A204.1 (cell line): ENCODE data around the gene ZEB2.
"Not testable (repeated sequence)": the region's sequence is repeated elsewhere in the genome, so short reads cannot be mapped to it uniquely, and the experiment has no call there.

Source experiments
- FAIRE-seq: peaks from 2 replicates; lab custom pipeline; 2012; peaks lifted over from hg19 to GRCh38; lab: Jason Lieb, UNC

Gene ZEB2

DNA sequence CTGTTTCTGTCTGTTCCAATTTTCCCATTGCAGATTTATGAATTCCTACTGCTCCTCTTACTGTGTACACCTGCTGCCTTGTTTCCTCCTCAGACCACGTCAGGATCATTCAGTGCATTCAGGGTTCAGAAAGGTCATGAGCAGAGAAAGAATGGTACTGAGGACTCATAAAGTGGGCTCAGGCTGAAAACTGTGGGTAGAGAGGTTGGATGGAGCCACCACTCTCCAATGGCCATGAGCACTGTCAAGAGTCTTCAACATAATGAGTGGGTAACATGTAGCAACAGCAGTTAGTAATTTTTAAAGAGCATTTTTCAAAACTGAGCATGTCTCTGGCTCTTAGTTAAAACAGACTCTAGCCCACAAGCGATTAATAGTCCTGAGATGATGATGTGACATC lies 138.2 kb downstream of the ZEB2 start:
- no peak for FAIRE-seq

DNA sequence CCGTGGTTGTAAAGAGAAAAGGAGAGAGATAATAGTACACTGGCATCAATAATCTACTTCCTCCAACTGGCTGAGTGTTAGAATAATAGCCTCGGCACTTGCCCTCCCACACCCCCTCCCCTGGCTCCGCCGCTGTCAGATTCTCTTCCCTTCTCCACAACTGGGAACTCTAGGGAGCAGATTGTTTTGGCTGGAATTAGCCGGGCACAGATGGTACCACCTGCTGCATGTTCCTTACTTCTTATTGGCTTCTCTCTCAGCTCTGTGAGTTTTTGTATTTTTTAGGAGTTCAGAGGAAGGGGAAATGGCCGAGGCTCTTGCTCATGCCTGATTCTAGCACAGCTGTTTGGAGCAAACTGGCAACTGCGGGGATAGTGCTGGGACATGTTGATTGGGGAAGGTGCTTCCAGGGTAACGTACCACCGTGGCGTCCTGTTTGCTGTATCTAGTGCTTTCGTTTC lies 140.0 kb downstream of the ZEB2 start:
- FAIRE-seq: no peak

DNA sequence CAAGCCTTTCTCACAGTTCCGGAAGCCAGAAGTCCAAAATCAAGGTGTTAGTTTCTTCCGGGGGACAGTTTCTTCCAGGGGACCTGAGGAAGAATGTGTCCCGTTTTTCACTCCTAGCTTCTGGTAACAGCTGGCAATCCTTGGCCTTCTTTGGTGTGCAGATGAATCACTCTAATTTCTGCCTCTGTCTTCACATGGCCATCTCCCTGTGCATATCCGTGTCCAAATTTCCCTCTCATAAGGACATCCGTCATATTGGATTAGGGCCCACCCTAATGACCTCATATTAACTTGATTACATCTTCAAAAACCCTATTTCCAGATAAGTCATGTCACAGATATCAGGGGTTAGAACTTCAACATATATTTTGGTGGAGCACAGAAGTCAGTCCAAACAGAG lies 141.4 kb downstream of the ZEB2 start:
- FAIRE-seq: no peak

DNA sequence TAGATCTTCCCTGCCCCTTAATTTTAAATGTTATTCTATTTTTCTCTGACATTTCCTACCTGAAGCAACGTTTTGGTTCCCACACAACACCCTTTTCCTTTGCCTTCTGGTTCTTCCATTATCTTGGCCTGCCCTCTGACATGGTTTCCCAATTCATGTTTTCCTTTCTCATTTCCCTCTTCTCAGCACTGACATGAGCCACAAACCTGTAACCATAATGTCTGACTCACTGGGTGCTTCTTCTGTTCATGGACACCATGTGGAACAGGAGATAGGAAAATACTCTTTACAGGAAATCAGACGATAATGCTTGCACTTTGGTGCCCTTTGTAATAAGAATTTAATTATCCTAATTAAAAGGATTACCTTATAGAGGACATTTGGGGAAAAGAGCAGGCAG lies 142.0 kb downstream of the ZEB2 start:
- no peak for FAIRE-seq

DNA sequence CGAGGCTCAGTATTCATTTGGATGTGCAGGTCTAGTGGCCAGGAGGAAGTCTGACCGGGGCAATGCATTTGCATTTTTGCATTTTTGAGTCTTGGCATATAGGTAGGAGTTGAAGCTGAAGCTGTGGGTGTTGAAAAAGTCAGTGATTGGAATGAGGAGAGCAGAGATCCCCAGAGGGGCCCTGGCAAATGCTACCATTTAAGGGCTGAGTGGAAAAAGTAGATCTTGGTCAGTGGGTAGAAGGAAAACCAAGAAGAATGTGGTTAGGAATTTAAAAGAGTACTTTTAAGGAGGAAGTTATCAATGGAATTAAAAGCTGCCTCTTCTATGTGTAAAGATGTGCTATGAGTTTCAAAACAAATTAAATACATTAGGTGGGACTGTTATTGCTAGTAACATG lies 143.0 kb downstream of the ZEB2 start:
- no peak for FAIRE-seq

DNA sequence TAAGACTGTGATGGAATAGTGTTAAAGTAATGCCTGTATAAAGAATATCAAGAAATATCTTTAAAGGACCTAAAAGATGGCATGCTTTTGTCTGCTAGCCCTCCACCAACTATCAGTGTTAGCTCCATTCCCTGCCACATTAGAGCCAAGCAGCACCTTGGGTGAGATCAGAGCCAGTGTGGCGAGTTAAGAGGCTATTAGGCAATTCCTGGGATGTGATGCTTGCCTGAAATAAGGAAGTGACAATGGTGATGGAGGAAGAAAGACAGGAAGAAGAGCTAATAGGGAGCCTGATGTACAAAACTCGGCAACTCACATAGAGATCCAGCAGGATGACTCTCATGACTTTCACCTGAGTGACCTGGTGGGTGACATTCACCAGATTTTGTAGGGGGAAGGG lies 143.5 kb downstream of the ZEB2 start:
- no peak for FAIRE-seq

DNA sequence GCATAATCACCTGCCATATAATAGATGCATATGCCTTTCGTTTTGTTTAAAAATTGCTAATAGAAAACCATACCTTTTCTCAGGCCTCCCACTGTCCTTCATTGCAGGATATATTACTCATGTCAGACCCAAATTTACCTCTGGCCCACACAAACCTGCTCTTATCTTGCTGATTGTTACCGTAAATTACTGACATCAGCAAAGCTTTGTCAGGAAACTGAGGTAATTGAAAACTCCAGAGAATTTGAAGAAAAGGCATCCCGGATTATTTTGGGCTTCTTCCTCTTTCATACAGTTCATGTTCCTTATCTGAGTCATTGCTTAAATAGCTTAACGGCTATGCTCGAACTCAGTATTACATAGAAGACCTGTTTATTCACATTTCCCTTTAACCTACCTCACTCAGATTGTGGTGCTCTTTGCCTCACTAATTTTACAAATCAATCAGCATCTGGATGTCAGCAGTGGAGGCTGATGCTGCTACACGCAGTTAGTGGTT lies 145.7 kb downstream of the ZEB2 start:
- FAIRE-seq: no peak

DNA sequence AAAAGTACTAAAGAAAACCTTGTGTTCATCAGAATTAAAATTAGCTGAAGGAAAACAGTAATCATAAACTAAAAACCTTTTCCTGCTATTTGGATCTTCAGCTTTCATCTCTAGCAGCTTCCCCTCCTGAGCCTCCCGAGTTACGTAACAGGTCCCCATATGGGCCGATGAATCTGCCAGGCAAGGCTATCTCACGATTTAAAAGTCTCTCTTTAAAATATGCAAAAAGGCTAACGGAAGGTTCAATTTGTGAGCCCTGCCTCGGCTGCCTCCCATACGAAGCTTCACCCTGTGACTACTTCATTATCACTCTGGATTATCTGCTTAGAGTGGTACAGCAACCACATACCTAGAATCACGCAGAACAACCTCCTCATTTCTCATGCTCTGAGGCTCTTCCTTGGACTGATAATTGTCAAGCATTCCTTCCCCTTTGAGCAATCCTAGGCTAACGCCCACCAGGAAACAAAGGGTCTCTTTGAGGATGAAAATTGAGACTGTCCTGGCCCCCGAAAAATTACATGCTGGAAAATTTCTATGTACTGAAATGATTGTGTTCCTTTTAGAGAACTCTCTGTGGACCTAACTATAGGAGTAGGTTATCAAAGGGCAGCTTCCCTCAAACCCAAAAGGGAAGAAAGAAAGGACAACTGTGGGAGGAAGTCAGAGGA lies 147.4 kb downstream of the ZEB2 start:
- FAIRE-seq: no peak

DNA sequence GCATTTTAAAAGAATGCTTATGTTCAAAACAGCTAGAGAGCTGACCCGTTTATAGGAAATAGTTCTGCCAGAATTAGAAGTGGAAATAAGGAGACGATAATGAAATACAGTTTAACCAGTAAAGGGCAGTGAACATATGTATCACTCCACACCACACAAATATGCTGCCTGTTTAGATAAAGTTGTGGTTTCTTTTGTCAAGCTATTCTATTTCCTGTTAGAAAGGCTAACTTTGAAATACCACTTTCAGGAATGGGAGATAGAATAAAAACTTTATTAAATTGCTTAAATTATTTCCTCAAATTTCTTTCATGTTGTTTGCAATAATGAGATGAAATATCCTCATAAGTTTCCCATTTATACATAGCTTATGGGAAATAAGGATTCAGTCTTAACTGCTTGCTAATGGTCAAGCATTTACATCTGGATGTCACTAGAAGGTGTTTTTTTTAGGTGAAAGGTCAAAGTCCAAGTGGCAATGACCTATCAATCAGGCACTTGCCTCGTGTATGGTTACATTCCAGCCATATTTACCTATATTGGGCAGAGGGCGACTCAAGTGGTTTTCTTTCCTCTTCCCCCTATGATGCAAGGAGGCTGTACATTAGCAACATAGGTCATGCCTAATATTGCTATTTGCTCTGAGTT lies 148.9 kb downstream of the ZEB2 start:
- no peak for FAIRE-seq

DNA sequence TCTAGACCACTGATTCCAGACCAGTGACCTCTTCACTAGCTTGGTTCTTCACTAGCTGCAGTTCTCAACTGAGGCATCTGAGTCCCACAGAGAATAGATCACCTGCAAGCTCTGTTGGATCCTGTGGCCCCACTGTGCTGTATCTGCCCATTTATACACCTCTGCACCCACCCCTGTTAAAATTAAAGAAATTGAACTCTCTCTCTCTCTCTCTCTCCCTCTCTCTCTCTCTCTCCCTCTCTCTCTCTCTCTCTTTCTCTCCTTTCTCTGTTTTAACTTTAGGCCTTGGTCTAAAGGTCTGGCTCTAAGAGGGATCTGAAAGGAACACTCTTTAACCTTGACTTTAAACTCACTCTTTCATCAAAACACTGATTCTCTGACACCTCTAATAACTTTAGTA lies 150.5 kb downstream of the ZEB2 start:
- FAIRE-seq: no peak

DNA sequence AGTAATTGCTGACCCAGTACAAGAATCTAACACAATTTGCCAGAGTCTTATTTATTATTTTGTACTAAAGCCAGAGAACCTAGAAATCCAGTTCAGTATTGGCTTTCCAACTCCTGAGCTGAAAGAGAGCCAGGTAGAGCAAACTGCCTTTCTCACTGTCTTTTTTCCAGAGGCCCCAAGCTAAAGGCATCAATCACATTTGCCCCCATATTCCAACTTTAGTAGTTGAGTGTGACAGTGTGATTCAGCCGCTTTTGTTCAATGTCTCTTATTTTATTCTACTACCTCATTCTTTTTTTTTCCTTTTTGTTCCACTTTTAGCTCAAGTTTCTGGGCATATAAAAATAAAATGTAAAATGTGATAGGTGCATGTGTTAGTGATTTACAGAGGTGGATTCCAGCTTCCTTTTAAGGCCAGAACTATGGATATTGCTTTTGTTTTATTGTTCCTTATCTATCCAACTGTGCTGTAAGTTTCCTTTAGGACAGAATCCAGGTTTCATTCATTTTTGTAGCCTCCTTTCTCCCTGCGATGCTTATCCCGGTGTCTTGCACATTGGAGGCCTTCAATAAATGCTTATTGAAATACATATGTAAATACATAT lies 153.0 kb downstream of the ZEB2 start:
- FAIRE-seq: no peak

DNA sequence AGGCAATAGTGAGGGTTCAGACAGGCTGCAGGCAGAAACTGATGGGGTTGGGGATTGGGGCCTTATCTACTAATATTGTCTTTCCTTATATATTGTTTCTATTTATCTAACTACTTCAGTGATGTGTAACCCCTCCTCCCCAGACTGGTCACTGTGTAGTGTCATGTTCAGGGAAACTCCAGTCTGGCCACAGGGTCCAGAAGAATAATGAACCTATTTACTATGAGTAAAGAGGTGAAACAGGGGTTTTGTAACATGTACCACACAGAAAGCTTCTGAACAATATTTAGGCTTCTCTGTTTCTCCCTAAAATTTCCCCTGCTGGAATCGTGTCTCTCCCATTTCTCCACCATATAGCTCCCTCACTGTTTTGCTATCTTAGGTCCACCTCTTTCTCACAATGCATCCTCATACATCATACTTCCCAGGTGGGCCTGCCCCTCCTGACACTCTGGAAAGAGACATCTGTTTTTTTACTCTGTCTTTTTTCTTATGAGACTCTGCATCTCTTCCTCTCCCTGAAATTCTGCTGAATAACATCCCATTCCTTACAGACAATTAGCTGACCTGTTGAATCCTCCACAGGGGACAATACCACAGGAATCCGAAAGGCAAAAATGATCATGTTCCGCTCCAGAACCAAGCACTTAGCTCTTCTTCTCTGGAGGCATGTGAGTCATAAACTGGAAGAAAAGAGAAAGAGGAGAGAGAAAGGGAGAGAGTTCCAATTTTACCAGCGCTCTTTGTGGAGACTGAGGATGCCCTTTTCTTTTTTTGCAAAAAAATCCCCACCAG lies 154.8 kb downstream of the ZEB2 start:
- FAIRE-seq: no peak

DNA sequence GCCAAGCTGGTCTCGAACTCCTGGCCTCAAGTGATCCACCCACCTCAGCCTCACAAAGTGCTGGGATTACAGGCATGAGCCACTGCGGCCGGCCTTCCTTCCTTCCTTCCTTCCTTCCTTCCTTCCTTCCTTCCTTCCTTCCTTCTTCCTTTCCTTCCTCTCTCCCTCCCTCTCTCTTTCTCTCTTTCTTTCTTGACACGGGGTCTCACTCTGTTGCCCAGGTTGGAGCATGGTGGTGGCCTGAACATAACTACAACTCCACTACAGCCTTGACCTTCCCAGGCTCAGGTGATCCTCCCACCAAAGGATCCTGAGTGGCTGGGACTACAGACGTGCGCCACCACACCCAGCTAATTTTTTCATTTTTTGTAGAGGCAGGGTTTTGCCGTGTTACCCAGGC lies 155.7 kb downstream of the ZEB2 start:
- not testable (repeated sequence) for FAIRE-seq

DNA sequence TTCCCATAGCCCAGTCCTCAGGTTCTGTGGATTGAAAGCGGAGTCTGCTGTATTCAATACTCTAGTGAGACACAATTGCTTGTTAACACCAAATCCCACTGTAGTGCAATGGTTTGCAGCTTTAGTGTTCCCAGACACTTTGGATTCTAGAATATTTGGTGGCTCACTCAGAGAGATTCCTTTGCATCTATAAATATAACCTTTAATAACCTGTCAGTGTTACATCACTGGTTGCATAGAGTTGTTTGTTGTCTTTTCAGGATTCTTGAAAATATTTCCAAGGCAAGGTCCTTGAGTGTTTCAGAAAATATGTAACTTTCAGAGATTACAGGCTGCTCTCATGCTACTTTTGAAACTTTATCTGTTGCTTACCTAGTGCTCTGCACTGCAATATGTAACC lies 157.5 kb downstream of the ZEB2 start:
- no peak for FAIRE-seq

DNA sequence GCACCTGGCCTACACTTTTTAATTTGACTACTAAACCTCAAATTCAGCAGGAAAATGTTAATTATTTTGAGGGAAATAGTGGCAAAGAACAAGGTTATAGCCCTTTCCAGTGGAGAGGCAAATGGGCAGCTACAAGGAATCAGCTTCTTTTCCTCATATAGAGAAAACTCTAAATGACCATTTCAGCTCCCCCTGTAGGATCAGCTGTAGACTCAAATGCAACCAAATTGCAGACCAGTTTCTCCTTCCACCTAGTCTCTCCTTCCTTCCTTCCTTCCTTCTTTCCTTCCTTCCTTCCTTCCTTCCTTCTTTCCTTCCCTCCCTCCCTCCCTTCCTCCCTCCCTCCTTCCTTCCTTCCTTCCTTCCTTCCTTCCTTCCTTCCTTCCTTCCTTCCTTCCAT lies 158.2 kb downstream of the ZEB2 start:
- no peak for FAIRE-seq

DNA sequence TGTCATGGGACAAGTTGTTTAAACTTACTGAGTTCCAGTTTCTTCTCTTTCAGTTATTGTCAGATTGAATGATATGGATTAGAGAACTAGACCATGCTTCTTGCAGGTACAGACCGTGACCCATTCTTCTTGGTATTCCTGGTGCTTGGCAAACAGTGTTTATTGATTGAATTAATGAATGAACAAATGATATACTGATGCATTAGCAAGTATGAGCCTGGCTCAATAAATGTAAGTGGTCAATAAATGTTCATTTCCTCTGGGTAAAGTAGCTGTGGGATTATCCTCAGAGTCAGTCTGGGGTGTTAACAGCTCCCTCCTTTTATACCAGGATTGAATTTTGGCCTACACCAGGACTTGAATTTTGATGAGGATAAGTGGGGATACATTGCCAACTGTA lies 160.2 kb downstream of the ZEB2 start:
- FAIRE-seq: no peak

DNA sequence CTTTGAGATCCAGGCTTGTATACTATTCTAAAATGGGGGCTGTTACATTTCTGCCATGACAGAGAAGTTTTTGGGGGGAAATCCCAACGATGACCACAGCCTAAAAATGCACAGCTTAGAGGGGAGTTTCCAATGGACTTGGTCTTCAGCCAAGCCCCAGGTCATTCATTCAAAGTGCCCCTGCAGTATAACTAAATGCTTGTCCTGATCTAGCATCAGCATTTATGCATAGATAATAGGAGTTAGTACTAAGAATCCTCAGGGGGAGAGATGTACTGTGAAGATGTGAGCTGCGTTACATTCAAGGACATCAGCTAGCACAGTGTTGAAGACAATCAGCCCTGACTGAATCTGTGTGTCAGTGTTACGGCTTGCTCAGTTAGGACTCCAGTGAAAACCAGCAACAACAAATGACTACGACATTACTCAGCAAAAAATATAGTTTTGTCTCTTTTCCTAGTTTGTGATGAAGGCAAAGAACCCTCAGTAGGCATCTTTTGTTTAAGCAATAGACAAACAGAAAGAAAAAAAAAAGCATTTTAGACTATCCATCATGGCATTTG lies 160.9 kb downstream of the ZEB2 start:
- no peak for FAIRE-seq

DNA sequence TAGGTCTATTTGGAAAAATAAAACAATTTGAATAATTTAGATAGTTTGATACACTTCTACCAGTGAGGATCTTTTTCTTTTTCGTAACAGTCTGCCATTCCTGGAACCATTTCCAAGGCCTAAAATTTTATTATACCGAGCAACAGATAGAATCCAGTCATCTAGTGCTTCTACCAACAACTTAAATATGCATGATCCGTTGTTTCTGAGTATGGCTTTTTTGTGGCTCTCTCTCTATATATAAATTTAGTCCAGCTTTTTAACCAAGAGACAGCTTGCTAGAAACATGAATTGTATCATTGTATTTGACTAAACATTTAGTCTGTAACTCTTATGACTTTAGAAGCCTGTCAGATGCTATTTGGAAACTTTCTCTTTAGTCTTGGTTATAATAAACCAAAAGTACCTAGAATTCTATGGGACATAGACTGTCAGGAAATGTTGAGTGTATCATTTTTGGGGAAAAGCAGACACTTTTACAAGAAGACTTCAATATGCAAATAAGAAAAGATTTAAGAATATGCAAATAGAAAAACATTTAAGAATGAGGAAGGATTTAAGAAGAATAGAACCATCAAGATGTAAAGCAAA lies 161.4 kb downstream of the ZEB2 start:
- FAIRE-seq: no peak

DNA sequence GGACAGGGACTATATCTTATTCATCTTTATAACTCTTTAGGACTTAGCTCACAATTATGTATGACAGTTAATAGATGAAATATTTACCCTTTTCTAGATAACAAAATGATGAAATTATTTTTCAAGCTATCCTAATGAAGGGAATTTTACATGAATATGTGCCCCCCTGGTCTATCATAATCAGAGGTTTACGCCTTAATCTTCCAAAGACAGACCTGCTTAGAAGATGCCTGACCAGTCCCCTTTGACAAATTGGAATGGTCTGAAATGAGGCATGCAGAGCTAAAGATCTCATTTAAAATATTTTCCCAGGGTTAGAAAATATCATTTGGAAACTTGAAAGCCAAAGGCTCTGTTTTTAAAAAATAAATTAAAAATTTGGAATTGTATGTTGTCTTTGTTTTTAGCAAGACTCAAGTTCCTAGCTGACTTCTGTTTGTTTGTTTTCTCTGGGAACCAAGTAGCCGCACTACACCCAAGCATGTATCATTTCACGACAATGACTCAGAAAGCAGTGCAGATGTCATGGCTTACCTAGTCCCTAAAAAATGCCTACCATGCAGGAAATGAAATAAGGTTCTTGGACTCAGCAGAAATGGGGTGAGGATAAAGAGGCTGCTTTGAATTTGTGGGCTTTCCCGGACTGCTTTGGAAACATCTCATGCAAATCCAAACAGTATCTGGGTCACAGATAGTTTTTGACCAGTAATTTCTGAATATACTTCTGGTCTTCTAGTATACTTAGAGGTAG lies 162.1 kb downstream of the ZEB2 start:
- FAIRE-seq: no peak

DNA sequence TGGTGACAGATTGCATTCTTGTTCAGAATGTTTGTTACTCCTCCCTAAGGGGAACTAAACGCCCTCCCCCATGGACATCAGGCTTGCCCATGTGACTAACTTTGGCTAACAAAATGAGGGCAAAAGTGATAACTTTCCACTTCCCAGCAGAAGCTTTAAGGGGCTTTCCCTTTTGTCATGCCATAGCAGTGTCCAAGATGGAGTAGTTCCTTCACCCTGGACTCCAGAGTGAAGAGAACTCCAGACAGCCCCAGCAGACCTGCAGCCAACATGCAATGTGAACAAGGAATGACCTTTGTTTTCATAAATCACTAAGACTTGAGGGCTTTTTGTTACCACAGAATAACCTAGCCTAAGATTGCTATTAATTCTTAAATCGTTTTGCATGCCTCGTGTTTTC lies 163.5 kb downstream of the ZEB2 start:
- FAIRE-seq: no peak

DNA sequence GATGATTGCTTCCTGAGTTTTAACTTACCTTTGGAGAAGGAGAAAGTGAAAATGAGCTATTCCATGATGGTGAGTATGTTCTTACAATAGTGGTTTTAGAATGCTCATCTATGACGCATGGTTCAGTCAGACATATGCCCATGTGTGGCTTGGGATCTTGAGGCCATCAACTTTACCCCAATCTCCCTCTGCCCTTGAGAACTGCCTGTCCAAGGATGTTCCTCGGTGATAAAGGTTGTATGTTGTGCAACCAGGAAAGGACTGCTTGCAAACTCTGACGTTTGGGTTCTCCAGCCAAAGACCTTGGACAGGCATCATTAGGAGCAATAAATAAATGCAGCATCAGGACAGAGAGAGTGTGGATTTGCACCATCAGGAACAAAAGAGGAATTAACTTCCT lies 165.0 kb downstream of the ZEB2 start:
- FAIRE-seq: no peak
